ENCODE measurements around the gene INPP5E.

GRCh38 chr9:136397643-136398042 is 42.0 kb downstream of the INPP5E start:
- TF ChIP-seq TAF1 (IDR thresholded peaks at IDR 0.05; ENCODE audit: low read depth, low read length): no peak
- TF ChIP-seq POLR2AphosphoS5 (IDR thresholded peaks at IDR 0.05; ENCODE audit: low read depth, low read length): no peak
- TF ChIP-seq POLR2A (IDR thresholded peaks at IDR 0.05; ENCODE audit: low read depth, low read length): no peak
- TF ChIP-seq PAX5 (IDR thresholded peaks at IDR 0.05; ENCODE audit: insufficient read depth, low read length, severe bottlenecking): no peak
